GM21390 (cell line): Measurements from ENCODE around the gene GDF11.

Experiments used
- ATAC-seq: cut with Tn5 transposase; IDR thresholded peaks from one replicate; pipeline ENCODE4 v1.9.1; 2021; ENCODE audit not compliant: unreplicated experiment

The GDF11 gene

DNA sequence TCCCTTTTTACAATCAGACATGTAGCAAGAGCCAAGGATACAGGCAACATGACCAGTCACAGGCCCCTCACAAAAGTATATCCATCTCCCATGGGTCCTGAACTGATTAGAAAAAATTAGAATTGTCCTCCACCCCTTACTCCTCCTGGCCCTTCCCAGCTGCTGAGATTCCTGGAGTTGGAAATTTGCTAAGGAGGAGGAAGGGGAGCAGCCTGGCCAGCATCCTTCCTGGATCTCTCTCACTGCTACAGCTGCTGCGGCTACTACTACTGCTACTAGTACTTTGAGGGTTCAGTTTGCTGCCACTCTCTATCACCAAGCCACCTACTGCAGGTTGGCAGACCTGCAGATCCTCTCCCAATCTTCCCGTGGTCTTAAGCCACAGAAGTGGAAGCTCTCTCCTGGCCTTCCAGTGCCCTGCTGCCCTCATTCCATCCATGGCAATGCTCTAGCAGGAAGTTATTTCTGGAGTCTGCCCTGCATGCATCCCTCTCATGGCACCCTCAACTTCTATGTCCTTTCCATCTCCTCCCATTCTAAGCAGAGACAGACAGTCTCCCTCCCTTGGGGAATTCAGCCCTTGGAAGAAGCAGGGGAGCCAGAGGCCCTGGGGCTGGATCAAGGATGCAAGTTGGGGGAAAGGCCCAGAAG, 36.2 kb upstream of the GDF11 start:
- no peak for ATAC-seq

DNA sequence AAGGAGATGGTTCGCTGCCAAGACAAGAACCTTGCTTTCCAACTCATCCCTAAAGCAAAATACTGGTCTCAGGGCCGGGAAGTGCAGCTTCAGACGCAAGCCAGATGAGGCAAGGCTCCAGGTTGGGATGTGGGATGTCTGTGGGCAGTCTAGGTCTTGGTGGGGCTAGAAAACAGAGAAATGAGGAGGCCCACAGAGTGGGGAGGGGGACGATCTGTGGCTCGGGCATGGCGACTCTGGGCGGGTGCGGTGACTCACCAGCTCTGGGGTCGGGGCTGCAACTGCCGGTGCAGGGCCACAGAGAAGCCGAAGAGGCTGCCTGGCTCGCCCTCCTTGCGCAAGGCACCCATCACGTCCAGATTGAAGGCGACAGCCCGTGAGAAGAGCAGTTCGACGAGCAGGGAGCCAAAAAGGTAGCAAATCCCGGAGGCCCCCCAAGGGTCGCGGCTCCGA, 35.7 kb upstream of the GDF11 start:
- ATAC-seq = no peak

DNA sequence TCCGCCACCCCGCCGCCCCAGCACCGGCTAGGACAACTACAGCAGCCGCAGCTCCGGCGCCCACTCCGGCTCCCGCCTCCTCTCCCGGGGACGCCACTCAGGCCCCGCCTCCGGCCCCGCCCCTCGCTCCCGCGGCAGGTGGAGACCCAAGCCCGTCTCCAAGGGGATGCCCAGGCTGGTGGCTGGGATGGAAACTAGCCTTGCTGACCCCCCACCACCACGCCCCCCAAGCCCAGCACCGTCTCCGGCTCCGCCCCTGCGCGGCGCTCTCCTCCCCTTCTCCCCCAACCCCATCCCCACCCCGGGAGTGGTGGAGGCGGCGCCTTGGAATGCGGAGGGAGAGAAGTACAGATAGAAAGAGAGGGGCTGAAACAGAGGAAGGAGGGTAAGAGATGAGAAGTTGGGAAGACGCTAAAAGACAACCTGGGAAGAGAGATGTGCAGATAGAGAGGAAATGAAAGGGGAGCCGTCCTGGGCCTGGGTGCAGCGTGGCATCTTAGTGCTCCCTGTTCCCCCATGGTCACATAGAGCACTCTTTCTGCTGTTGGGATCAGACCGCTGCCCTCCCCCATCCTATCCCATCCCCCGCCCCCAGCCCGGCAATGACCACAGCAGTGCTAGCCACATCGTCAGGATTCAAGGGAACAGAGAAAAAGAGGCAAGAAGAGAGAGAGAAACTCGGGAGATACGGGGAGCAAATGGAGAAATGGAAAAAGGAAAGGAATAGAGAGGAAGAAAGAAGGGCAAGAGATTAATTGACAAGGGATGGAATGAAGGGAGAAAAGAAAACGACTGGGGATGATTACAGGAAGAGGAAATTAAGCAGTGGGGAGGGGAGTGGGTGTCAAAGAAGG, 34.9 kb upstream of the GDF11 start, which contains the start of gene ITGA7:
Gene ITGA7 (minus strand): TSS at position 64 of the 854 bp plus-strand sequence. CDS start 222 bp downstream, outside the sequence.
- ATAC-seq = no peak

DNA sequence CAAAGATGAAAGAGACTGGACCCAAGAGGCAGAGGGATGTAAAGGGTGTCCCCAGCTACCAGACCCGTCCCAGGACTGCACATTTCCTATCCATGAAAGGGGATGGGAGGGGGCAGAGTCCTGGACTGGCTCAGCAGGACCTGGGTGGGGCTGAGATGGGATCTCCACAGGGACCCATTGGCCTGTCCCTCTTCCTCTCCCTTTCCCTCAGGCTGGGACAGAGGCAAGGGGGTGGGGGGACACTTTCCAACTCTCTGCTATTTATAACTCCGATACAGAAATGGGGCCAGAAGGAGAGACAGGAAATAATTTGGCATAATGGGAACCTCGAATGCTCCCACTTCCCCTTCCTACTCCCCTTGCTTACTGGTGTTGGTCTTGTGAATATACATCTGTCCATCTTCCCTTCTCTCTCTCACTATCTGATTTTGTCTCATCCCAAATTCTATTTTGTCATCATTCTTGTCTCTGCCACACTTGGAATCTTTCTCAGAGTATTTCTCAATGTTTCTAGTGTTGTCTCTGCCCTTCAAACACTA, 34.2 kb upstream of the GDF11 start:
- no peak for ATAC-seq

DNA sequence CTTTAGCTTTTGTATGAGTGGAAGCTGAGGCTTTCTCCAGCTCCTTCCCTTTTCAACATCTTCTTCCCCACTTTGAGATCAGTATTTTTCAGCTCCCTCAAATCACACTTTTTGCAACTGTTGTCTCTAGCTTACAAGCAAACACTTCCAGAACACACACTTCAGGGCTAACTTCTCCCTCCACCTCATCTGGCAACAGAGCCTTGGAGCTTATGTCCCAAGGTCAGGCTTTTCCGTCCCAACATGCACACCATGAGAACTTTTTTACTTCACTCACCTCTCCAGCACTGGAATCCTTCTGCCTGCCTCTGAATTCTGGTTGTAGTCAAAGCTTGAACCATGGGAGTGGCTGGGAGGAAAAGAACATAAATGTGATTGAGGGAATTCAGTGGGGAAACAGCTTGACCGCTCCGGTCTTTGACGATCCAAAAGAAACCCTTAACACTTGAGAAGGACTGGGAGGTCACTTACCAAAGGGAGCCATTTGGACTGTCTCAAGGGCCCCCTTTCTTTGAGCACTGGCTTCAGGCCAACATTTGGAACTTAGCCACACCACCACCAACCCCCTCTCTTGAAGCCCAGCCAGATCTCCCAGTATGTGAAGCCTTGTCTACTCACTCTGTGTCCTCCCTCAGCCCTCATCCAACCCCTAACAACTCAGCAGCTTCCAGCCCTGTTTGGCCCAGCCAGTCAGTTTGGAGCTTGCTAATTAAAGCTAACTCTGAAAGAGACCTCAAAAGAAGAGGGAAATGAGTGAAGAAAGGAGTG, 31.0 kb upstream of the GDF11 start:
- no peak for ATAC-seq

DNA sequence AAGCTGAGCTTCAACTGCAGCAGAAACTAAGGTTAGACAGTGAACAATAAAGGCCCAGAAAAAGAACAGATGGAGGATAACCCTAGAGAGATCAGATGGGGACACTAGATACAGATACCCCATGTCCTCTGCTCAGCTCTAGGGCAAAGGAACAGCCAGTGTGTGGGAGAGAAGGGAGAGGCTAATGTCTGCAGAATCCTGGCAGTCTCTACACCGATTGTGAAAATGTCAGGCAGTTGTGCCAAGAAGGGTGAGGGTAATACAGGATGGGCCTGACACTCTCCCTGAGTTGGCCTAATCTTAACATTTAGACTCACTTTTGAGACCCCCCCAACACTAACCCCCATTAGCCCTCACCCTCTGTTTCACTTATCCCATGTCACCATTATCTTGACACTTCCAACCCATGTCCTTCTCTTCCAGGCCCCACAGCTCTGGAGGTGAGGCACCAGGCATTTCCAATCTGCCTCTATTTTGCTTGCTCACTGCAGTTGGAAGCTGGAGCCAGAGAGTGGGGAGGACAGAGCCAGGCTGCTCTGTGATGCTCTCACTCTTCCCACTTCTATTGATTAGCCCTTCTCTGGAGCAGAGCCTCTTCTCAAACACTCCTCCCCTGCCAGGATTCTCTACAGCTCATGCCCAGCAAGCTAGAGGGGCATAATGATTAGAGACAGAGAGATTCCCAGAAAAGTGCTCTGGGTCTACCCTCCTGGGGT, 30.1 kb upstream of the GDF11 start:
- ATAC-seq = no peak

DNA sequence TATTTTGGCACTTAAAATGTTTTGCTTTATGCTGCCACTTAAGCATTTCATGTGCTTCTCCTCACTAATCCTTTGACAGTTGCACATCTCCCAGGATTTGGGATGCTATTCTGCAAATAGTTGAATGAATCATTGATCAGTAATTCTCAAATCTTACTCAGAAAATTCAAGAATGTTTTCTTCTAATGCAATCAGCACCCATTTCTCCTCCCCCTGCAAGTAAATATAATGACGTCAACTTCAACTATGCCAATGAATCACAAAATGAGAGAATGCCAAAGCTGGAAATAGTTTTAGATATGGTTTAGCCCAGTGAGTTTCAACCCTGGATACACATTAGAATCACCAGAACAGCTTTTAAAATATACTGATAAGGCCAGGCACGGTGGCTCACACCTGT, 29.2 kb upstream of the GDF11 start:
- no peak for ATAC-seq

DNA sequence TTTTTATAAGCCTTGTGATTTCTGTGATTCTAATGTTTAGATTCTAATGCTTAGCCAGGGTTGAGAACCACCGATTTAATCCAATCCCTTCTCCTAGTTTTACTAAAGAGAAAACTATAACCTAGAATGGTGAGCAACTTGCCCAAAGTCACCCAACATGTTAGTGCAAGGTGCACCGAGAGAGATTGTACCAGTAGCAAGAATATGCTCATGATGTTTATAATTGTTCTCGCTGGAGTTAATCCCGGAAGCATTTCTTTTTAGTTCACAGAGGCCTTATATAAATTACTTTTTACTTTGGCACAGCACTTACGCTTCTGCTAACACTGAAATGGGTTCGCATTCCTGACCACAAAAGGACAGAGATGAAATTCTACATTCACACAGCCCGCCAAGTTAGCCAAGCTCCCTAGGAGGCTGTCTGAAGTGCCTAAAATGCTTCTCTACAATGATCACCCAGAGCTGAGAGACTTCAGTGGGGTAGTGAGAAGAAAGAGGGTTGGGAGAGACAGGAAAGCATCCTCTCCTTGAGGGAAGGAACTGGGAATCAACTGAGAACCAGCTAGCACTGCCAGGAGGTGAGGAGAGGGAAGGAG, 27.7 kb upstream of the GDF11 start:
- ATAC-seq = no peak

DNA sequence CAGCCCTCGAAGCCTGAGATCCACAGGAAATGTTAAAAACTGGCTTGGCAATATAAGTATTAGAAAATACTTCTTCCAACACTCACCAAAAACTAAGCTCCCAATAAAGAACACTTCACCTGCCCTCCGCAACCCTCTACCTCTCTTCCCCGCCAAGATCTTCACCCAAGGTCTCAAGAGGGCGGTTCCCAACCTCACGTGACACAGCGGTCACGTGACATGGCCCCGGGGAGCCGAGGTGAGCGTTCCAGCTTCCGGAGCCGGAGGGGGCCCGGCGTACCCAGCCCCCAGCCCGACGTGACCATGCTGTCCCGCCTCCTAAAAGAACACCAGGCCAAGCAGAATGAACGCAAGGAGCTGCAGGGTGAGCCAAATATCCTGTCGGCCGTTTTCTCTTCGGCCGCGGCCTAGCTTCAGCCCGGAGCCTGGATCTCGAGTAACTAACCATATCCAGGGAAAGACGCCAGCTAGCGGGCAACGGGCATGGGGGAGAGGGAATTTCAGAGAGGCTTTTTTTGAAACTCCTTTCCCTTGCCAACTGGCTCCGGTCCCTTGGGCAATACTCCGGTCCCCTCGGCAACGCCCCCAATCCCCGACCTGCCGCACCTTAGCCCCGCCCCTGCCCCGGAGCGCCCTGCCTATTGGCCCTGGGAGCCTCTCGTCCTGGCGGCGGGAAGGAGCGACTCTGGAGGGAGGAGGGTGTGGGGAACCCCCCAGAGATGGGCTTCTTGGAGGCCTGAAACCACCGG, 26.9 kb upstream of the GDF11 start, which contains the start of gene BLOC1S1:
Gene BLOC1S1 (plus strand): TSS at position 214 of the 749 bp plus-strand sequence. CDS start 6 bp downstream, at position 220.
- peak; percentile 87 for ATAC-seq

DNA sequence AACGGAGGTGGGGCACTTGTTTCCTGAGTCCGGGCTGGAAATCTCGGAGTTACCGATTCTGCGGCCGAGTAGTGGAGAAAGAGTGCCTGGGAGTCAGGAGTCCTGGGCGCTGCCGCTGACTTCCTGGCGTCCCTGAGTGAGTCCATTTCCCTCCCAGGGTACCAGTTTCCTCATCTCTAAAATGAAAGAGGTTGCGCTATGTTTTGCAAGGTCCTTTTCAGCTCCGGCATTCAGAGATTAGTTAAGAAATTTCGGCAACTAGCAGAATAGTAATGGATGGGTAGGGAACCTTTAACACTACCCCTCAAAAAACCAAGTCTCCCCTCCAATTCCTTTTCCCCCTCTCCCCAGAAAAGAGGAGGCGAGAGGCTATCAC, 26.4 kb upstream of the GDF11 start:
- no peak for ATAC-seq

DNA sequence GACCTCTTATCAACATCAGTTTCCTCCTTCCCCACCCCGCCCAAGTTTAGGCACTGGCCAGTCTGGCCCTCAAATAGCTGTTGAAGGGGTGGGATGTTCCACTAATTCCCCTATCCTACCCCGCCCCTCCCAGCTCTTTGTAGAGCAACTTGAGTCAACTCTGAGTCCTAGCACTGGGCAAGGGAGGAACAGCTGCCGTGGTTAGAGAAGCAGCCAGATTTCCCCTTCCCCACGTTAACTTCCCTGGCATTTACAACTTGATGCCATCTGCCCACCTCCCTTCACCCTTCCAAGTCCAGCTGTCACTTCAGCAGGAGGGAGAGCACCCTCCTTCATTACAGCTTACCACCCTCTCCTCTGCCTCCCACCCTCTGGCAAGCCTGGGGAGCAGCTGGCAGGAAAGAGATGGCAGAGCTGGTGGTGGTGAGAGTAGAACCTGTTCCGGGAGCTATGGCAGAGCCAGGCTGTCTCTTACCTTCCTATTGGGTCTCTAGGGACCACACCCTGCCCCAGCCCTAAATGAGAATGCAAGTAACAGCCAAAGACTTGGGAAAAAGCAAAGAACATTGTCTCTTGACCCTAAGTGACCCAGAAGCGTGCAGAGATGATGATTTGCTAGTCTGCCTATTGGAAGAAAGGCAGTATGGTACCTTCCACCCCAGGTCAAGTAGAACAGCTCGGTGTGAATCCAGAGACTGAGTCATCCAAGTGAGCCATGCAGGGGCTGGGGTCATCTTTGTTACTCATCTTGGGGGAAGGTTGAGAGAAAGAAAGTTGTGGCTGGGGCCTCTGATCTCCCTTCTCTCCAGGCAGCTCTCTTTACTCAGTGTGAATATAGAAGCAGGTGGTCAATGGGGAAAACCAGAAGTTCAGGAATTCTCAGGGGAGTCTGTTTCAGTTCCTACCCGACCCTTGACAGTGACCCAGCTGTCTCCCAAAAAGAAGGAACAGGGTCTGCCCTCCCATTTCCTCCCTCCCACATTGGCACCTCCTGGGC, 25.6 kb upstream of the GDF11 start:
- peak; percentile 26 for ATAC-seq

DNA sequence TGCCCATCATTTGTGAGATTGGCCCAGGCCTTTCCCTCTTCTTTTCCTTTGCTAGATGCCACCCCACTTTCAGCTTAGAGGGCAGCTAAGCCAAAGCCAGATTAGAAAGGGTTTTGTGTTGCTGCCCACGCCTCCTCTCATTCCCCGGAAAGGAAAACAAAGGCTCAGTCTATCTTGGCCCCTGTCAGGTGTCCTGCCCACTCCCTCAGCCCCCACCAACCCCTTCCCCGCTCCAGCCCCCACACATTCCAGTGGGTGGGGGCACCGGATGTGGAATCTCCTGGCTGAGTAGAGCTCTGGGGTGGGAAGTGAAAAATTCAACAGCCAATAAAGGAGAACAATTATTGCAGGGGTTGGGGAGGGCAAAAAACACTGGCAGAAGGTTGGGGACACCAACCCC, 24.9 kb upstream of the GDF11 start:
- no peak for ATAC-seq

DNA sequence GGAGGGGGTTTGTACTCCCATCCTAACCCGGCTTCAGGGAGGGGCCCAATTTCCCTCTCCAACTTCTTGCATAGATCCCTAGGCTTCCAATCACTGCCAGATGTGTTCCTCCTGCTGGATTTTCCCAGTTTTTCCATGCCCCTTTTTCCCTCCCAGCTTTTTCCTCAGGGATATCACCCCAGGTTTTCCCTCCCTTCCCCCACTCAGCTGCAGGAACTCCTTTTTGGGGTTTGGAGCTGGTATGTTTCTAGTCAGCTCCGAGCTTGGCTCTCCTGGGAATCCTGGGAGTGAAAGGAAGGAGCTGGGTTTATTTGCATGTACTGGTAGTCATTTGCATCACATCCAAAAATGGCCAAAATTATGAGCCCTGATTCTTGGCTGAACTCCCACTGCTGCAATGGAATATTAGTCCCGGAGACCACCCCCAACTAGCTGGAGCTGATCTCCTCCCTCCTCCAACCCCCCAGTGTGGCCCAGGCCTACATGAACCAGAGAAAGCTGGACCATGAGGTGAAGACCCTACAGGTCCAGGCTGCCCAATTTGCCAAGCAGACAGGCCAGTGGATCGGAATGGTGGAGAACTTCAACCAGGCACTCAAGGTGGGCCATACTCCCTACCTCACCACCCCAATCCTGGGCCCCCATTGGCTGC, 24.2 kb upstream of the GDF11 start:
- ATAC-seq = no peak

DNA sequence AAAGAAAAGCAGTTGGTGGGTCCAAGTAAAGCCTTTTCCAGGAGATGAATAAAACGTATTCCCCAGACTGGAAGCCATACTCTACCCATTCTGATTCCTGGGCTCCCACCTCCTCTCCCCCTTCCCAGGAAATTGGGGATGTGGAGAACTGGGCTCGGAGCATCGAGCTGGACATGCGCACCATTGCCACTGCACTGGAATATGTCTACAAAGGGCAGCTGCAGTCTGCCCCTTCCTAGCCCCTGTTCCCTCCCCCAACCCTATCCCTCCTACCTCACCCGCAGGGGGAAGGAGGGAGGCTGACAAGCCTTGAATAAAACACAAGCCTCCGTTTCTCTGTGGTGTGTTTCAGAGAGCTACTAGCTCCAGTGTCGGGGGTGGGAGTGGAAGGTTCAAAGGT, 23.6 kb upstream of the GDF11 start:
- ATAC-seq = no peak

DNA sequence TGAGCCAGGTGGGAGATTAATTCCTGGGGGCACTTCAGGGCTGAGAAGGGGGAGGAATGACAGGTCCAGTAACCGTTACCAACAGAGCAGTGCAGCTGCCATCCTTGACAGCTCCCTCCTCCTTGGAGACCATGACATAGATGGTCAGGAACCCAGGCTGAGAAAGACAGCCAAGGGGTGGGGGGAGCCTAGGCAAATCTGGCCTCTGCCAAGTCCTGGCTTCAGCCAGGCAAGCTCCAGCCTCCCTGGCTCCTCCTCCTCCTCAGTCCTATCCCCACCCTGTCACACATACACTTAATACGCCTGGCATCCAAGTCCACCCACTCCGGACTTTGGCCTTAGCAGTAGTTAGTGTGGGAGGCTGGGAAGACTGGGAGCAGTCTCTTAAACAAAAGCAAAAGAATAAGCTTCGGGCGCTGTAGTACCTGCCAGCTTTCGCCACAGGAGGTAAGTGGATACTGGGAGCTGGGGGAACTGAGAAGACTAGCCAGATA, 22.8 kb upstream of the GDF11 start, which contains the start of gene RDH5:
Gene RDH5 (plus strand): TSS at position 323 of the 494 bp plus-strand sequence. CDS start 792 bp downstream, outside the sequence.
- ATAC-seq = no peak

DNA sequence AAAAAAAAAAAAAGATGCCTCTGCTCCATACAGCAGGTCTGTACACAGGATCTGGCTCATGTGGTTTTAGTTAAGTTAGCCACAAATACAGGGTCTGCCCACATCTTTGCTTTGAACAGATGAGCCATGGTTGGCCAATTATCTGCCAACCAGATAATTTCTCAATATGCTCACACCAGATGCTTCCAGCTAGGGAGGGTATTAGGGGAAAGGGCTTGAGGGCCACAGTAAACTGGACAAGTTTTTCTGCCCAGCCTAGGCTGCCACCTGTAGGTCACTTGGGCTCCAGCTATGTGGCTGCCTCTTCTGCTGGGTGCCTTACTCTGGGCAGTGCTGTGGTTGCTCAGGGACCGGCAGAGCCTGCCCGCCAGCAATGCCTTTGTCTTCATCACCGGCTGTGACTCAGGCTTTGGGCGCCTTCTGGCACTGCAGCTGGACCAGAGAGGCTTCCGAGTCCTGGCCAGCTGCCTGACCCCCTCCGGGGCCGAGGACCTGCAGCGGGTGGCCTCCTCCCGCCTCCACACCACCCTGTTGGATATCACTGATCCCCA, 22.0 kb upstream of the GDF11 start:
- ATAC-seq = no peak

DNA sequence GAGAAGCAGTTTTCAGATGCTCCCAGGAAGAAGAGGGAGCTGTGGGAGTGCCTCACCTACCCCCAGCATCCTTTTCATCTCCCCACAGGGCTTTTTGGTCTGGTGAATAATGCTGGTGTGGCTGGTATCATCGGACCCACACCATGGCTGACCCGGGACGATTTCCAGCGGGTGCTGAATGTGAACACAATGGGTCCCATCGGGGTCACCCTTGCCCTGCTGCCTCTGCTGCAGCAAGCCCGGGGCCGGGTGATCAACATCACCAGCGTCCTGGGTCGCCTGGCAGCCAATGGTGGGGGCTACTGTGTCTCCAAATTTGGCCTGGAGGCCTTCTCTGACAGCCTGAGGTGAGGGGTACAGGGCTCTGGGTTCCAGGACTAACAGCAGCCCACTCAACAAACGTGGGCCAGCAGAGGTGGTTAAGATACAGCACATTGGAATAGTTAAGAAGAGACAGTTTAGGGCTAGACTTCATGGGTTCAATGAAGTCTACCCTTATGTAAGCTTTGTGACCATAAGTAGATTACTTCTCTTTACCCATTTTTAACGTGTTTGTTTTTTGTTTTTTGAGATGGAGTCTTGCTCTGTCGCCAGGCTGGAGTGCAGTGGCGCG, 21.2 kb upstream of the GDF11 start:
- no peak for ATAC-seq
